Chondrocyte (in vitro differentiated cells): Measurements from ENCODE around the gene TWF1. TPM values are rescaled to one million over a fixed set of nuclear protein-coding genes. Genes with fewer than 3 reads are reported as not detected.

ENCODE experiments used
- DNase-seq: peaks from one replicate; pipeline ENCODE4 v3.0.0; 2021; ENCODE audit warnings: mixed read lengths, low spot score
- H3K27ac Mint-ChIP-seq: one replicate; pipeline ENCODE4 v1.8.0; 2021; ENCODE audit warnings: mild to moderate bottlenecking, moderate library complexity, mixed read lengths; ENCODE audit not compliant: unreplicated experiment
- H3K27me3 Mint-ChIP-seq: 2 replicates; pipeline ENCODE4 v1.8.0; 2021; ENCODE audit warnings: low read depth, mixed read lengths
- H3K36me3 Mint-ChIP-seq: 2 replicates; pipeline ENCODE4 v1.8.0; 2021; ENCODE audit warnings: low read depth, mixed read lengths
- H3K4me1 Mint-ChIP-seq: 2 replicates; pipeline ENCODE4 v1.8.0; 2021; ENCODE audit warnings: low read depth, mild to moderate bottlenecking, mixed read lengths
- H3K4me3 Mint-ChIP-seq: one replicate; pipeline ENCODE4 v1.8.0; 2021; ENCODE audit warnings: mild to moderate bottlenecking, moderate library complexity, mixed read lengths; ENCODE audit not compliant: unreplicated experiment
- H3K9me3 Mint-ChIP-seq: 2 replicates; pipeline ENCODE4 v1.8.0; 2021; ENCODE audit warnings: low read depth, mixed read lengths
- CTCF ChIP-seq: fragments of 200-600 bp; sonication (generic); IDR thresholded peaks from 2 replicates; pipeline ENCODE4 v1.5.0; 2021; ENCODE audit warnings: antibody characterized with exemption, mild to moderate bottlenecking, moderate library complexity
- total RNA-seq: library from RNA; stranded (reverse); gene quantifications from 3 replicates; pipeline ENCODE4 v1.2.1, GENCODE V29; 2021

TWF1 gene
- total RNA-seq, 1 donor from 2014 or later, result 91.6 TPM

GRCh38 chr12:43786899-43787693, 19.0 kb downstream of the TWF1 start:
- Mint-ChIP-seq H3K4me1 (peaks cover 4% of the 10 kb centered on the region), H3K36me3 (peaks cover 8% of the 10 kb centered on the region), H3K27me3 (no peaks in the 10 kb centered on the region), H3K9me3 (no peaks in the 10 kb centered on the region), H3K4me3 (no peak overlapping the region), H3K27ac (no peak overlapping the region)
- no peak for TF ChIP-seq CTCF
- no peak for DNase-seq

- TF ChIP-seq CTCF, result peak; percentile 78
- no peak overlapping the region for H3K4me3 Mint-ChIP-seq
- DNase-seq, result no peak
- H3K27me3 Mint-ChIP-seq, result no peaks in the 10 kb centered on the region
- H3K9me3 Mint-ChIP-seq, result no peaks in the 10 kb centered on the region
- H3K36me3 Mint-ChIP-seq, result no peaks in the 10 kb centered on the region
- H3K27ac Mint-ChIP-seq, result no peak overlapping the region
- H3K4me1 Mint-ChIP-seq, result no peaks in the 10 kb centered on the region
Measured at GRCh38 chr12:43776498-43776897, 29.6 kb downstream of the TWF1 start.

- no peak for TF ChIP-seq CTCF
- Mint-ChIP-seq H3K27me3 (no peaks in the 10 kb centered on the region), H3K4me3 (no peak overlapping the region), H3K9me3 (peaks cover 6% of the 10 kb centered on the region), H3K4me1 (no peaks in the 10 kb centered on the region), H3K36me3 (peaks cover 10% of the 10 kb centered on the region), H3K27ac (no peak overlapping the region)
- DNase-seq, result no peak
Measured at GRCh38 chr12:43766291-43766690, 39.8 kb downstream of the TWF1 start.

GRCh38 chr12:43764528-43764927, 41.6 kb downstream of the TWF1 start:
- peaks cover 2% of the 10 kb centered on the region for H3K36me3 Mint-ChIP-seq
- no peak for TF ChIP-seq CTCF
- H3K4me1 Mint-ChIP-seq, result peaks cover 8% of the 10 kb centered on the region
- H3K27me3 Mint-ChIP-seq, result no peaks in the 10 kb centered on the region
- H3K4me3 Mint-ChIP-seq, result no peak overlapping the region
- DNase-seq, result no peak
- H3K9me3 Mint-ChIP-seq, result no peaks in the 10 kb centered on the region
- H3K27ac Mint-ChIP-seq, result no peak overlapping the region

GRCh38 chr12:43763769-43764168, 42.3 kb downstream of the TWF1 start:
- no peak for TF ChIP-seq CTCF
- H3K27me3 Mint-ChIP-seq, result no peaks in the 10 kb centered on the region
- H3K27ac Mint-ChIP-seq, result no peak overlapping the region
- no peak for DNase-seq
- peaks cover 1% of the 10 kb centered on the region for H3K36me3 Mint-ChIP-seq
- peaks cover 11% of the 10 kb centered on the region for H3K4me1 Mint-ChIP-seq
- no peak overlapping the region for H3K4me3 Mint-ChIP-seq
- H3K9me3 Mint-ChIP-seq, result no peaks in the 10 kb centered on the region
